Left lung (tissue), 10 donors: Measurements from ENCODE around the gene PTPRQ. TPM values are rescaled to one million over a fixed set of nuclear protein-coding genes. Genes with fewer than 3 reads are reported as not detected.
A peak's percentile ranks its signal among the peaks of the same experiment; 100 is the strongest.

Experiments used
- ATAC-seq: fragments of 200-7000 bp; cut with Tn5 transposase; one replicate; pipeline ENCODE4 v1.9.1; 2020; ENCODE audit warnings: moderate library complexity
- DNase-seq, 4 donors: peaks; one replicate each; pipeline ENCODE4 v3.0.0-alpha.2; 2013 to 2020
- H3K27ac ChIP-seq, 2 donors: fragments of 200-600 bp; sonication (generic) in 1 of 2; one replicate each; pipeline versions ENCODE4 v1.5.0 to v1.8.0; 2020 to 2021
- H3K27me3 ChIP-seq, 2 donors: fragments of 200-600 bp; sonication (generic) in 1 of 2; one replicate each; pipeline versions ENCODE4 v1.5.0 to v1.8.0; 2020 to 2021
- H3K36me3 ChIP-seq, 2 donors: fragments of 200-600 bp; sonication (generic) in 1 of 2; one replicate each; pipeline versions ENCODE4 v1.5.0 to v1.8.0; 2020 to 2021
- H3K4me1 ChIP-seq, 2 donors: fragments of 200-600 bp; one replicate each; pipeline ENCODE4 v1.8.0; 2021
- H3K4me3 ChIP-seq, 2 donors: fragments of 200-600 bp; sonication (generic) in 1 of 2; one replicate each; pipeline versions ENCODE4 v1.5.0 to v1.8.0; 2020 to 2021; ENCODE audit warnings: mild to moderate bottlenecking in 1 of 2
- H3K9me3 ChIP-seq, 2 donors: fragments of 200-600 bp; sonication (generic) in 1 of 2; one replicate each; pipeline versions ENCODE4 v1.5.0 to v1.8.0; 2020 to 2021
- intact Hi-C, 2 donors: fragments of 100-400 bp; cut with DNase I; formaldehyde crosslinking; loops; one replicate each; pipeline versions ENCODE4 v1.11.2 to v1.14.2; 2022
- polyA plus RNA-seq, 6 donors: library from polyadenylated mRNA; unstranded; fragments of 120-200 nt; gene quantifications; one replicate each; pipeline ENCODE4 v1.2.1, GENCODE V29; 2013; ENCODE audit not compliant: insufficient read length in 6 of 6
- total RNA-seq, 2 donors: library from RNA; stranded (reverse); fragmentation: NEBNext Ultra II Directional; extraction: Animal tissue kit (Norgen Biotek cat#: 25700); gene quantifications; one replicate each; pipeline ENCODE4 v1.2.1, GENCODE V29; 2021
- TF ChIP-seq, protein P1 (sequence below), 2 donors: fragments of 200-600 bp; sonication (generic) in 1 of 2; IDR thresholded peaks; one replicate each; pipeline versions ENCODE4 v1.5.0 to v1.8.0; 2021; ENCODE audit warnings: antibody characterized with exemption in 2 of 2
- donor health status: DM: no; HTN: yes; CAD: no.
- donor health status: DM: no; HTN: no; CAD: no.

Gene PTPRQ
- total and polyA plus RNA-seq, 8 donors: 0.79 to 9.1 (median 3.8) TPM

DNA sequence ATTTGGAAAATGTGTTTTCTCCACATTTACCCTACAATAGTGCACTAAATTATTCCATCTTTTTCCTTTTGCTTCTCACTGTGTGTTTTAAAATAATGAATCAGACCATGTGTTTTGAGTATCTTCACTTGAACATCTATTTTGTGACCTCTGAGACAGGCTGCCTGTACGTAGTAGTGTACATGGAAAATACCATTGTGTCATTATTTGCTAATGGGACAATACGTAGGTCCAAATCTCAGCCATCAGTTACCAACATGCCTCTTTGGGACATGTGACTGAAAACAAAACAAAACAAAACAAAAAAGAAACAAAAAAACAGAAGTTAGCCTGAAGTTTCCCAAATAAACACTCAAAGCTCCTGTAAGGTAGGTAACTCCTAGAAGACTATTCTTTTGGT is 256.3 kb downstream of the PTPRQ start:
- DNase-seq: no peak
- H3K27ac ChIP-seq: no peak overlapping the region
- no peaks in the 10 kb centered on the region for H3K27me3 ChIP-seq

DNA sequence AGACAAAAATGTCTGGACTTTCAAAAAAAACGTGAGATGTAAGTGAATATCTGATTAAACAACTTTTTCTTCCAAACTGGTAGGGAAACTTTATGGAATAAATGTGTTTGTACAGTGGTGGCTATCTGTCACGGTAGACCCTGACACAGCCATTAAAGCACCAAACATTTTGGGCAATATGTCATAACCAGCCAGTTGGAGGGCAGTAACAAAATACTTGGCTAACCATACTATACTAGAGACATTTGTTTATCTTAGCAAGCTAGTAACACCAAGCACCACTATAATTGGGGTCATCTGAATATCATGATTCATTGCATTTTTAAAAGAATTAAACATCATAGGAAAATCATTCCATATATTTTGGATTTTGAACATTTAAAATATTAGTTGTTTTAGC is 257.4 kb downstream of the PTPRQ start:
- Histone ChIP-seq H3K36me3 (no peaks in the 10 kb centered on the region), H3K9me3 (no peaks in the 10 kb centered on the region), H3K27me3 (peaks cover 0 to 2% of the 10 kb centered on the region in 2 donors), H3K27ac (no peak overlapping the region), H3K4me1 (no peaks in the 10 kb centered on the region), H3K4me3 (no peak overlapping the region)
- TF ChIP-seq, protein P1, sequence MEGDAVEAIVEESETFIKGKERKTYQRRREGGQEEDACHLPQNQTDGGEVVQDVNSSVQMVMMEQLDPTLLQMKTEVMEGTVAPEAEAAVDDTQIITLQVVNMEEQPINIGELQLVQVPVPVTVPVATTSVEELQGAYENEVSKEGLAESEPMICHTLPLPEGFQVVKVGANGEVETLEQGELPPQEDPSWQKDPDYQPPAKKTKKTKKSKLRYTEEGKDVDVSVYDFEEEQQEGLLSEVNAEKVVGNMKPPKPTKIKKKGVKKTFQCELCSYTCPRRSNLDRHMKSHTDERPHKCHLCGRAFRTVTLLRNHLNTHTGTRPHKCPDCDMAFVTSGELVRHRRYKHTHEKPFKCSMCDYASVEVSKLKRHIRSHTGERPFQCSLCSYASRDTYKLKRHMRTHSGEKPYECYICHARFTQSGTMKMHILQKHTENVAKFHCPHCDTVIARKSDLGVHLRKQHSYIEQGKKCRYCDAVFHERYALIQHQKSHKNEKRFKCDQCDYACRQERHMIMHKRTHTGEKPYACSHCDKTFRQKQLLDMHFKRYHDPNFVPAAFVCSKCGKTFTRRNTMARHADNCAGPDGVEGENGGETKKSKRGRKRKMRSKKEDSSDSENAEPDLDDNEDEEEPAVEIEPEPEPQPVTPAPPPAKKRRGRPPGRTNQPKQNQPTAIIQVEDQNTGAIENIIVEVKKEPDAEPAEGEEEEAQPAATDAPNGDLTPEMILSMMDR (IDR thresholded peaks at IDR 0.05): no peak
- DNase-seq (no peak), ATAC-seq (no peak)
- intact Hi-C loops: no loop called here

More for the DNA sequence above, 256.3 kb downstream of the PTPRQ start:
- ATAC-seq: no peak
- Histone ChIP-seq H3K4me3 (no peak overlapping the region), H3K4me1 (no peaks in the 10 kb centered on the region), H3K9me3 (no peaks in the 10 kb centered on the region), H3K36me3 (no peaks in the 10 kb centered on the region)
- TF ChIP-seq, protein P1 (IDR thresholded peaks at IDR 0.05): no peak
- intact Hi-C loops: no loop called here

DNA sequence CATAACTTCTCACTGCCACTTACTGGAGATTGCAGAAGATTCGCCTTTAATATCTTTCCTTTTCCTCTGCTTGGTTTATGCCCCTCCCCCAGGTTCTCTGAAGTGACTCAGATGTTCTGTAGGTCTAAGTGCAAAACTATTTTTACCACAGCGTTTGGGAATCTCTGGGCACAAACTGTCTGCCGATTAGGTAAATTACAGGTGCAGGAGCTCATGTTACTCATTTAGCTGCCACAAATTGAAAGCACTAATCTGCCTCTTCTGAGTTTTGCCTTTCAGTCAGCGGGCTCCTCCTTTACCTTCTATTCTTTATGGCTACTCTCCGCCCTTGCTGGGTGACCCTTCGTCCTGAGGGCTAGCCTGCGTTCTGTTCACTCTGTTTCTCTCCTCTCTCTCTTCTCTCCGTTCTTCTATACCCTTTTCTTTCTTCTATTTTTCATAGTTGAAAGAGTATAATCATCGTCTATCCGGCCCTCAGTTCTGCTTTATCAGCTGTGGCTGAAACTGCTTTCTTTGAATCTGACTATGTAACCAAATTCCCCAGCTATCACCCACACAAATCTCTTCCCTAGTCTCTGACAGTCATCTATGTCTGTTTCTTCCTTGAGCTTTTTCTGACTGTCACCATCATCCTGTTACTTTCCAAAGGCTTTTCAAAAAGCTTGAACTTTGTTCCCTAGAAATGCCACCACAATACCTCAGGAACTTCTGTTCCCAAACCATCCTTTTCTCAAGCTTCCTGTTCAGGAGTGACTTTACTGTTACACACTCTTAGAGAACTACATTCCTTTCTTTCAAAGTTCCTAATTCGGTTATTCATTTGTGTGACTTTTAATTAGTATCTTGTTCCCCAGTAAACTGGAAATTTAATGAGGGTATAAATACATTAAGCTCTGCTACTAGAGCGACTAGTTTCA is 259.1 kb downstream of the PTPRQ start:
- Histone ChIP-seq H3K27ac (no peak overlapping the region), H3K4me3 (no peak overlapping the region)
- TF ChIP-seq, protein P1 (IDR thresholded peaks at IDR 0.05): no peak

DNA sequence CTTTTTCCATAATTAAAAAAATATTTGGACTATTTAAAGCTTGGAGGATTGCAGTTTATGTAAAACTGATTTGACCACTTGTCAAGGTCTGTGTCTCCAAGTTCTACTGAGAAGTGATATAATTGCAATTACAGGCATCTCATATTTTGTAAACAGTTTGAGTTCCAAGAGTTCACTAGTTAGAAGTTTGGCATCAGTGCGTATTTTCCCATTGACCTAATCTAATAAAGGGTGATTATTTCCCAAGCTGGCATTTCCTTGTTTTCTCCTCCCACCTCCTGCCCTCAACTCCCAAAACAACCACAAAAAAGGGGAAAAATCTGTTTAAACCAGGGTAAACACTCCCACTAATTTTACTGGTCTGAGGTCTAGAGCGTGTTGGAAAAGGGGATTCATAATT is 260.4 kb downstream of the PTPRQ start:
- DNase-seq (no peak), ATAC-seq (no peak)
- Histone ChIP-seq H3K27me3 (peaks cover 11 to 28% of the 10 kb centered on the region in 2 donors), H3K9me3 (no peaks in the 10 kb centered on the region), H3K27ac (no peak overlapping the region), H3K4me1 (no peaks in the 10 kb centered on the region), H3K36me3 (no peaks in the 10 kb centered on the region), H3K4me3 (no peak overlapping the region)
- TF ChIP-seq, protein P1 (IDR thresholded peaks at IDR 0.05): no peak
- intact Hi-C loops: no loop called here

More for the DNA sequence above, 259.1 kb downstream of the PTPRQ start:
- intact Hi-C loops: no loop called here
- Histone ChIP-seq H3K9me3 (no peaks in the 10 kb centered on the region), H3K36me3 (no peaks in the 10 kb centered on the region), H3K27me3 (peaks cover 2 to 17% of the 10 kb centered on the region in 2 donors), H3K4me1 (no peaks in the 10 kb centered on the region)
- DNase-seq: no peak
- ATAC-seq: peak; percentile 24

DNA sequence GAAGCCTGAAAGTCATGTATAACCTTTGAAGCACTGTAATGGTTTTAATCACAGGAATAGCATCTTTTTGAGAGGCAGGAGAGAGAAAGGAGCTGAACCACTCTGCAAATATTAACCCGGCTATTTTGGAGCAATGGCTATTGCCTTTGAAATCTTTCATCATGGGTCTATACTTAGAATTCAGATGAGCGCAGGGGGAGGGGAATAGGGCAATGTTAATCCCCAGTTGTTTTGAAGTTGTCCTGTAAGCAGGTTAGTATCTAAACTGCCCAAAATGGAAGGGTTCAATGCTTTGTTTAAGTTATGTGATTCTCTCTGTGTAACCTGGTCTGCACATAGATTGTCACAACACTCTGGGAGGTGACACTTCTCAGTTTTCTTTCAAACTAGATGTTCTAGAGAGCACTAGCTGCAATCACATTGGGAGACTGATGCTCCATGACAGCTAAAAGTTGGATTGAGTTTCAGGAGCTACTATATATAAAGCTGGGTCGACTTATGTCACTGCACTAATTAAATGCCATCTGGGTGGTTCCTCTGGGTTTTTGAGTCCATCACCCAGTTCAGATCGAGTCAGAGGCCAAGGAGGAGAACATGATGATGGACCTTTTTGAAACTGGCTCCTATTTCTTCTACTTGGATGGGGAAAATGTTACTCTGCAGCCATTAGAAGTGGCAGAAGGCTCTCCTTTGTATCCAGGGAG is 263.2 kb downstream of the PTPRQ start, which contains the start of gene MYF6:
Gene MYF6 (plus strand): TSS at position 509 of the 704 bp plus-strand sequence. CDS start 86 bp downstream, at position 595.
- no peaks in the 10 kb centered on the region for H3K9me3 ChIP-seq
- ATAC-seq (no peak), DNase-seq (no peak)
- intact Hi-C loops: no loop called here
- H3K4me1 ChIP-seq: no peaks in the 10 kb centered on the region
- no peaks in the 10 kb centered on the region for H3K36me3 ChIP-seq
- TF ChIP-seq, protein P1 (IDR thresholded peaks at IDR 0.05): no peak
- H3K27me3 ChIP-seq: peaks cover 11 to 49% of the 10 kb centered on the region in 2 donors
- H3K4me3 ChIP-seq: no peak within 1 kb of the TSS
- H3K27ac ChIP-seq: no peak within 1 kb of the TSS
